Activated B cell treated with CpG ODN at 0.5 μM for 24 hours (primary cell): Measurements from ENCODE around the gene CFP. TPM values are rescaled to one million over a fixed set of nuclear protein-coding genes. Genes with fewer than 3 reads are reported as not detected.
A peak's percentile ranks its signal among the peaks of the same experiment; 100 is the strongest.

Experiments
- ATAC-seq: fragments of 200-7000 bp; cut with Tn5 transposase; one replicate; pipeline ENCODE4 v1.10.0; 2021; ENCODE audit warnings: low read depth, mild to moderate bottlenecking, moderate library complexity
- CTCF ChIA-PET: fragments of 350-600 bp; sonication (Branson Sonifier 250); formaldehyde crosslinking; loops from one replicate; lab custom pipeline; 2021; ENCODE audit warnings: antibody characterized with exemption; lab: Charles Lee
- POLR2A ChIA-PET: fragments of 350-600 bp; sonication (Branson Sonifier 250); formaldehyde crosslinking; loops from one replicate; lab custom pipeline; 2021; ENCODE audit warnings: antibody characterized with exemption; lab: Charles Lee
- DNase-seq: peaks from one replicate; pipeline ENCODE4 v3.0.0; 2022
- H3K27ac Mint-ChIP-seq: one replicate; pipeline ENCODE4 v1.8.0; 2020; ENCODE audit warnings: mixed read lengths
- H3K27me3 Mint-ChIP-seq: one replicate; pipeline ENCODE4 v1.8.0; 2021; ENCODE audit warnings: mixed read lengths
- H3K36me3 Mint-ChIP-seq: one replicate; pipeline ENCODE4 v1.8.0; 2021; ENCODE audit warnings: low read depth, mixed read lengths
- H3K4me1 Mint-ChIP-seq: one replicate; pipeline ENCODE4 v1.8.0; 2021; ENCODE audit warnings: mixed read lengths
- H3K4me3 Mint-ChIP-seq: one replicate; pipeline ENCODE4 v1.8.0; 2020; ENCODE audit warnings: mild to moderate bottlenecking, mixed read lengths
- H3K9me3 Mint-ChIP-seq: one replicate; pipeline ENCODE4 v1.8.0; 2020; ENCODE audit warnings: mixed read lengths
- CTCF ChIP-seq: fragments of 200-600 bp; IDR thresholded peaks from one replicate; pipeline ENCODE4 v1.8.0; 2022; ENCODE audit warnings: antibody characterized with exemption, mild to moderate bottlenecking
- intact Hi-C: fragments of 100-400 bp; cut with micrococcal nuclease; formaldehyde crosslinking; loops from one replicate; pipeline ENCODE4 v1.15.1; 2024
- total RNA-seq: library from RNA; stranded (reverse); gene quantifications from 2 replicates; pipeline ENCODE4 v1.2.3, GENCODE V29; 2022

CFP gene
- total RNA-seq, 1 donor from 2014 or later: 0.91 TPM

- Mint-ChIP-seq H3K36me3 (peaks cover 51% of the 10 kb centered on the region), H3K4me1 (peaks cover 29% of the 10 kb centered on the region), H3K27ac (peak overlapping the region; percentile 87), H3K27me3 (no peaks in the 10 kb centered on the region), H3K9me3 (no peaks in the 10 kb centered on the region), H3K4me3 (peak overlapping the region; percentile 88)
- TF ChIP-seq CTCF: no peak
- CTCF ChIA-PET: no interaction called here
- DNase-seq: no peak
- intact Hi-C loops: loop anchor here (1.0 to 10.0 kb wide), 9 partner anchors 14 to 1544 kb away; partner anchors contain the start of genes CDK16, FTSJ1, NDUFB11 and RBM10
- POLR2A ChIA-PET: interaction anchor here (0.9 to 1.7 kb wide), 6 partner anchors 7 to 923 kb away, joined by 3 to 10 read pairs (median 5); partner anchors contain the start of genes RBM10 and RBM3
- no peak for ATAC-seq
Observed at GRCh38 chrX:47651043-47651905, 21.5 kb upstream of the CFP start.

DNA sequence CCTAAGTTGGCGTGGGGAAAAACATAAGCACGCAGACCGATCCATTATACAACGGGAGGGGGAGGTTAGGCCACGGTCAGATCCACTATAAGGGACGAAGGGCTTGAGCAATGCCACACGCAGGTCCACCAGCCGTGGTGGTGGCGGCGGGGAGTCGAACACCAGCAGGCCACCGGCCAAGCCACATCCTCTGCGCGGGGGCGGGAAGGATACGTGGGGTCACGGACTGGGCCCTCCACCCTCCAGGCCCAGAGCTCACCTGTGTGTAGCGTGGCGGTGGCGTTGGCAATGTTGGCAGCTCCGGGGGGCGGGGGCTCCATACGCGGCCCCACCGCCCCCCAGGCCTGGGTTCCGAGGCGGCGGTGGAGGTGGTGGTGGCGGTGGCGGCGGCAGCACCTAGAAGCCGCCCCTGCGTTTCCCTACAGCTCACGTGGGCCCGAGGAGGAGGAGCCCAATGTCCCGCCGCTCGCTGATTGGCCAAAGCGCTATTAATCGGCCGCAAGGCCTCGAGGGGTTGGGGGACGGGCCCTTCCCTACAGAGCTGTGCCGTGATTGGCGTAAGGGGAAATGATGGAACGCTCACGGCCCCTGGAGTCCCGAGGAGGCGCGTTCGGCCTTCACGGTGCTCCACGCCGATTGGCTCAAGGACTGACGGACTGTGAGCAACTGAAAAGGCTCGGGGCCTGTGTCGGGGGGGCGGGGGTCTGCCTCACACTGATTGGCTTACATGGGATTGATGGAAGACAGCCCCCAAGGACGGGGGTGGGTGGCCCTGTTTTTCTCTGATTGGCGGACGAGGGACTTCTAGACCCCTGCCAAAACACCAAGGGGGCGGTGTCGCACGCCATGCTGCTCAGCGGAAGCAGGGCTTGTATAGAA, 20.7 kb upstream of the CFP start, which contains the start of gene ELK1:
Gene ELK1 (minus strand): TSS at position 400 of the 879 bp plus-strand sequence. CDS start 9,122 bp downstream, outside the sequence.
- peak within 1 kb of the TSS; percentile 87 for H3K27ac Mint-ChIP-seq
- peaks cover 46% of the 10 kb centered on the region for H3K36me3 Mint-ChIP-seq
- peak within 1 kb of the TSS; percentile 88 for H3K4me3 Mint-ChIP-seq
- DNase-seq: peak; percentile 76
- POLR2A ChIA-PET: interaction anchor here (0.6 to 1.7 kb wide), 10 partner anchors 8 to 924 kb away, joined by 3 to 10 read pairs (median 4); partner anchors contain the start of genes RBM10 and RBM3
- H3K9me3 Mint-ChIP-seq: no peaks in the 10 kb centered on the region
- H3K27me3 Mint-ChIP-seq: no peaks in the 10 kb centered on the region
- ATAC-seq: peak; percentile 92
- intact Hi-C loops: loop anchor here (1.0 to 10.0 kb wide), 13 partner anchors 8 to 1544 kb away; partner anchors contain the start of genes ARAF, CDK16, FTSJ1 and NDUFB11
- CTCF ChIA-PET: no interaction called here
- no peak for TF ChIP-seq CTCF
- peaks cover 29% of the 10 kb centered on the region for H3K4me1 Mint-ChIP-seq

DNA sequence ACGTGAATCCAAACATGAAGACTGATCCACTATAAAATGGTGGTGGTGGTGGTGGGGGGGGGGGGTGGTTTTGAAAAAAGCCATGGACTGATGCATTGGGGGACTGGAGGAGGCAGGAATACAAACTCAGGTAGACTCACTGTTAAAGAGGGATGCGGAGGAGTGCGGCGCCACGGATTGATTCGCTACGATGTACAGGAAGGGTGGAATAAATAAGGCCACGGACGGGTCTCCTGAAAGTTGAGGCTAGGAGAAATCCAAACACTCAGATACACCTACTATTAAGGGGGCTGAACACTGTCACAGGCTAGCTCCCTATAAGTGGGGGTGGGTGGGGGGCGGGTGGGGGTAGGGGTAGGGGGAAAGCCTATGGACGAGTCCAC, 20.0 kb upstream of the CFP start:
- DNase-seq (no peak), ATAC-seq (no peak)
- intact Hi-C loops: loop anchor here (1.0 to 10.0 kb wide), 12 partner anchors 9 to 1545 kb away; partner anchors contain the start of genes ARAF, CDK16, FTSJ1 and NDUFB11
- POLR2A ChIA-PET: interaction anchor here (0.6 to 1.7 kb wide), 5 partner anchors 14 to 924 kb away, joined by 3 to 6 read pairs (median 4); partner anchors contain the start of genes RBM10 and RBM3
- Mint-ChIP-seq H3K27me3 (no peaks in the 10 kb centered on the region), H3K27ac (no peak overlapping the region), H3K9me3 (no peaks in the 10 kb centered on the region), H3K4me3 (peak overlapping the region; percentile 88), H3K4me1 (peaks cover 29% of the 10 kb centered on the region), H3K36me3 (peaks cover 43% of the 10 kb centered on the region)
- CTCF ChIA-PET: no interaction called here
- no peak for TF ChIP-seq CTCF

GRCh38 chrX:47649271-47649670, 19.5 kb upstream of the CFP start:
- ATAC-seq (no peak), DNase-seq (no peak)
- CTCF ChIA-PET: no interaction called here
- Mint-ChIP-seq H3K4me1 (peaks cover 29% of the 10 kb centered on the region), H3K4me3 (peak overlapping the region; percentile 88), H3K27ac (peak overlapping the region; percentile 25), H3K27me3 (no peaks in the 10 kb centered on the region), H3K36me3 (peaks cover 44% of the 10 kb centered on the region), H3K9me3 (no peaks in the 10 kb centered on the region)
- intact Hi-C loops: no loop called here
- no peak for TF ChIP-seq CTCF
- POLR2A ChIA-PET: interaction anchor here (0.6 to 1.2 kb wide), 3 partner anchors 15 to 890 kb away, joined by 3 to 4 read pairs (median 4); no protein-coding TSS in a partner anchor
